Measurements from ENCODE around the gene DCDC2C. TPM values are rescaled to one million over a fixed set of nuclear protein-coding genes. Genes with fewer than 3 reads are reported as not detected.

The DCDC2C gene
- total and polyA plus RNA-seq, 2 of the 4 experiments (the other 2 are of a cell fraction): not detected

DNA sequence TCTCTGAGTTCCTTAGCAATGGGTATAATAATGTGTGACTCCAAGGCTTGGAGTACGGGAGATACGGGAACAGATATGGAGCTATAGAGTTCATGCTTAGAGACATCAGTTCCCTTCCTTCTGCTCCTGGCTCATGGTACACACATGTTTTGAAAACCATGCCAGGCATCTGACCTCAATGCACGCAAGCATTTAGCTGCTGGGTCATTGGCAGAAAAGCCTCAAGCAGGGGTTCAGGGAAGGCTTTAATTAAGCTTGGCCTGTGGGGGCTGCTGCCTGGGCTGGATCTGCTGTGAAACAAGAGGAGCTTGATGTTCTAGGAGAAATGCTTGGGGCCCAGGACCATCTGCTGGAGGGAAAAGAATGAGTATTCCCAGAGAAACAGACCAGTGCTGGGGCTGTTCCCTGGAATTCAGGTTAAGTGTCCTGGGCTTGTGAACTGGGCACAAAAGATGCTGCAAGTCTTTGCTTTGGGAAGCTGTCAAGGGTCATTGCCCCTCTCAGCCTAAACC, 42.2 kb upstream of the DCDC2C start:
- no peaks in the 10 kb centered on the region for H3K9me1 ChIP-seq (ENCODE audit: insufficient read depth, low read length)
- peaks cover 10% of the 10 kb centered on the region; the same call in 1 of the 2 replicates for H3K4me1 ChIP-seq (ENCODE audit: control insufficient read depth, insufficient read depth, low read length)
- no peak overlapping the region for H4K5ac ChIP-seq (ENCODE audit: low read depth, low read length)
- H3K23ac ChIP-seq (ENCODE audit: low read depth, low read length): no peak overlapping the region
- H3K27me3 ChIP-seq (ENCODE audit: control insufficient read depth, insufficient read depth, low read length): no peaks in the 10 kb centered on the region
- no peak overlapping the region for H4K91ac ChIP-seq (ENCODE audit: insufficient read depth, low read depth, low read length)
- no peak overlapping the region for H2AFZ ChIP-seq (replicated peaks; ENCODE audit: low read length, poor library complexity)
- H4K20me1 ChIP-seq (ENCODE audit: insufficient read depth, low read length): no peaks in the 10 kb centered on the region
- H2BK20ac ChIP-seq (ENCODE audit: low read depth, low read length): no peak overlapping the region
- no peak overlapping the region for H3K27ac ChIP-seq (ENCODE audit: insufficient read depth, low read length)
- H3K14ac ChIP-seq (replicated peaks; ENCODE audit: low read depth, low read length): no peak overlapping the region
- no peak overlapping the region for H3K56ac ChIP-seq (ENCODE audit: extremely low read depth, insufficient read depth, low read length)
- no peak overlapping the region for H3K4me3 ChIP-seq (ENCODE audit: insufficient read depth, low read depth, low read length)
- no peak overlapping the region for H3K18ac ChIP-seq (ENCODE audit: low read depth, low read length)
- H2AK5ac ChIP-seq (ENCODE audit: low read depth, low read length): no peak overlapping the region
- in situ Hi-C loops (cut with MboI; ENCODE audit: low sequenced_read_pairs) (loop anchor here (25.0 kb wide), 1 partner anchor 1799 kb away; no protein-coding TSS in a partner anchor), intact Hi-C loops (cut with micrococcal nuclease) (no loop called here), dilution Hi-C loops (cut with HindIII; ENCODE audit: low sequenced_read_pairs, unreplicated experiment) (no loop called here)
- no peak overlapping the region for H2BK120ac ChIP-seq (ENCODE audit: low read depth, low read length)
- no peak for TF ChIP-seq RCOR1 (IDR thresholded peaks at IDR 0.05; ENCODE audit: insufficient replicate concordance, low read length)
- no peak for TF ChIP-seq BHLHE40 (IDR thresholded peaks at IDR 0.05; ENCODE audit: low read depth, low read length)
- TF ChIP-seq POLR2A (IDR thresholded peaks at IDR 0.05; ENCODE audit: low read depth, low read length): no peak
- TF ChIP-seq SMC3 (IDR thresholded peaks at IDR 0.05; ENCODE audit: low read depth, low read length): no peak
- TF ChIP-seq, protein P1, sequence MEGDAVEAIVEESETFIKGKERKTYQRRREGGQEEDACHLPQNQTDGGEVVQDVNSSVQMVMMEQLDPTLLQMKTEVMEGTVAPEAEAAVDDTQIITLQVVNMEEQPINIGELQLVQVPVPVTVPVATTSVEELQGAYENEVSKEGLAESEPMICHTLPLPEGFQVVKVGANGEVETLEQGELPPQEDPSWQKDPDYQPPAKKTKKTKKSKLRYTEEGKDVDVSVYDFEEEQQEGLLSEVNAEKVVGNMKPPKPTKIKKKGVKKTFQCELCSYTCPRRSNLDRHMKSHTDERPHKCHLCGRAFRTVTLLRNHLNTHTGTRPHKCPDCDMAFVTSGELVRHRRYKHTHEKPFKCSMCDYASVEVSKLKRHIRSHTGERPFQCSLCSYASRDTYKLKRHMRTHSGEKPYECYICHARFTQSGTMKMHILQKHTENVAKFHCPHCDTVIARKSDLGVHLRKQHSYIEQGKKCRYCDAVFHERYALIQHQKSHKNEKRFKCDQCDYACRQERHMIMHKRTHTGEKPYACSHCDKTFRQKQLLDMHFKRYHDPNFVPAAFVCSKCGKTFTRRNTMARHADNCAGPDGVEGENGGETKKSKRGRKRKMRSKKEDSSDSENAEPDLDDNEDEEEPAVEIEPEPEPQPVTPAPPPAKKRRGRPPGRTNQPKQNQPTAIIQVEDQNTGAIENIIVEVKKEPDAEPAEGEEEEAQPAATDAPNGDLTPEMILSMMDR (conservative IDR thresholded peaks at IDR 0.05; ENCODE audit: low read depth, low read length): no peak
- TF ChIP-seq CHD1 (IDR thresholded peaks at IDR 0.05; ENCODE audit: low read depth, low read length): no peak
- TF ChIP-seq MXI1 (IDR thresholded peaks at IDR 0.05; ENCODE audit: borderline replicate concordance, low read depth, low read length): no peak
- no peak for TF ChIP-seq CEBPB (IDR thresholded peaks at IDR 0.05; ENCODE audit: low read depth, low read length)
- no peak for TF ChIP-seq MAZ (IDR thresholded peaks at IDR 0.05; ENCODE audit: borderline replicate concordance, low read depth, low read length)
- TF ChIP-seq RFX5 (IDR thresholded peaks at IDR 0.05; ENCODE audit: low read depth, low read length): no peak
- no peak for TF ChIP-seq FOS (IDR thresholded peaks at IDR 0.05; ENCODE audit: low read depth, low read length)
- TF ChIP-seq ELK1 (IDR thresholded peaks at IDR 0.05; ENCODE audit: borderline replicate concordance, low read depth, low read length): no peak
- TF ChIP-seq RAD21 (IDR thresholded peaks at IDR 0.05; ENCODE audit: low read length): no peak
- TF ChIP-seq MAFK (IDR thresholded peaks at IDR 0.05; ENCODE audit: low read depth, low read length): no peak
- TF ChIP-seq, protein P2, sequence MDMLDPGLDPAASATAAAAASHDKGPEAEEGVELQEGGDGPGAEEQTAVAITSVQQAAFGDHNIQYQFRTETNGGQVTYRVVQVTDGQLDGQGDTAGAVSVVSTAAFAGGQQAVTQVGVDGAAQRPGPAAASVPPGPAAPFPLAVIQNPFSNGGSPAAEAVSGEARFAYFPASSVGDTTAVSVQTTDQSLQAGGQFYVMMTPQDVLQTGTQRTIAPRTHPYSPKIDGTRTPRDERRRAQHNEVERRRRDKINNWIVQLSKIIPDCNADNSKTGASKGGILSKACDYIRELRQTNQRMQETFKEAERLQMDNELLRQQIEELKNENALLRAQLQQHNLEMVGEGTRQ (IDR thresholded peaks at IDR 0.05; ENCODE audit: low read depth, low read length): no peak
- no peak for TF ChIP-seq NFE2L2 (IDR thresholded peaks at IDR 0.05; ENCODE audit: low read depth, low read length)
- DNase-seq (peak; percentile 2), ATAC-seq (ENCODE audit: low read depth) (no peak)
- H3K9me3 ChIP-seq (ENCODE audit: control insufficient read depth, insufficient read depth, low read length): no peaks in the 10 kb centered on the region
- no peak overlapping the region for H4K8ac ChIP-seq (ENCODE audit: low read depth in 2 of 2, low read length in 2 of 2)
- H2BK15ac ChIP-seq (ENCODE audit: low read depth, low read length): no peak overlapping the region
- ChIA-PET POLR2A (ENCODE audit: unreplicated experiment) (no interaction called here), CTCF (no interaction called here)
- H3K9ac ChIP-seq (ENCODE audit: low read depth, low read length): no peak overlapping the region
- H3K4me2 ChIP-seq (ENCODE audit: low read depth, low read length): no peak overlapping the region
- no peaks in the 10 kb centered on the region for H3K36me3 ChIP-seq (ENCODE audit: control insufficient read depth, insufficient read depth, low read length)
- no TSS peak for BruUV-seq (replicated peaks)
- H3K79me1 ChIP-seq (ENCODE audit: low read depth in 1 of 2, low read length in 2 of 2): no peaks in the 10 kb centered on the region
- no peak overlapping the region for H2BK5ac ChIP-seq (ENCODE audit: low read depth, low read length, poor library complexity, severe bottlenecking)
- no peak overlapping the region for H3K4ac ChIP-seq (ENCODE audit: low read depth, low read length)
- WGBS, 2 experiments (ENCODE audit: extremely low coverage in 2 of 2, insufficient read length in 1 of 2): no CpG with 5 or more reads among the region's 3 CpGs
- no peak overlapping the region for H2AK9ac ChIP-seq (replicated peaks; ENCODE audit: low read depth, low read length, poor library complexity)
